Tibial artery (tissue), 4 donors: ENCODE measurements around the gene COL6A3.

Source experiments
- DNase-seq, 2 donors: peaks; one replicate each; pipeline ENCODE4 v3.0.0-alpha.2; 2019
- H3K27ac ChIP-seq, 2 donors: fragments of 200-600 bp; sonication (generic) in 1 of 2; 1 replicate in 1 of 2; 2 replicates in 1 of 2; pipeline ENCODE4 v1.5.1; 2018 to 2019; ENCODE audit warnings: mild to moderate bottlenecking in 1 of 2
- H3K27me3 ChIP-seq, 2 donors: fragments of 200-600 bp; sonication (generic) in 1 of 2; one replicate each; pipeline versions ENCODE4 v1.5.1 to v1.6.0; 2016 to 2019
- H3K36me3 ChIP-seq, 3 donors: fragments of 200-600 bp; sonication (generic) in 2 of 3; one replicate each; pipeline ENCODE4 v1.5.1; 2016 to 2019; ENCODE audit warnings: mild to moderate bottlenecking in 2 of 3
- H3K4me1 ChIP-seq, 4 donors: fragments of 200-600 bp; sonication (generic) in 2 of 4; 1 replicate in 3 of 4; 2 replicates in 1 of 4; pipeline ENCODE4 v1.5.1; 2016 to 2019
- H3K4me3 ChIP-seq, 2 donors: fragments of 200-600 bp; sonication (generic) in 1 of 2; 1 replicate in 1 of 2; 2 replicates in 1 of 2; pipeline ENCODE4 v1.5.1; 2018 to 2019; ENCODE audit warnings: mild to moderate bottlenecking in 2 of 2
- H3K9me3 ChIP-seq, 3 donors: fragments of 200-600 bp; sonication (generic) in 1 of 3; one replicate each; pipeline ENCODE4 v1.5.1; 2016 to 2019
- CTCF ChIP-seq, 2 experiments: fragments of 200-600 bp in 1 of 2; fragments of 450-650 bp in 1 of 2; IDR thresholded peaks; one replicate each; pipeline ENCODE4 v1.5.1; 2017 to 2019; ENCODE audit warnings: antibody characterized with exemption in 2 of 2, mild to moderate bottlenecking in 1 of 2, moderate library complexity in 1 of 2
- intact Hi-C: fragments of 100-400 bp; cut with DNase I; formaldehyde crosslinking; loops from one replicate; pipeline ENCODE4 v1.15.0; 2023; ENCODE audit warnings: low total_unique reads

COL6A3 gene

GRCh38 chr2:237282568-237283128, 131.3 kb downstream of the COL6A3 start:
- H3K27me3 ChIP-seq: no peaks in the 10 kb centered on the region
- H3K4me3 ChIP-seq: no peak overlapping the region
- intact Hi-C loops: no loop called here
- peaks cover 7 to 34% (median 15%) of the 10 kb centered on the region in 4 donors for H3K4me1 ChIP-seq
- DNase-seq: no peak
- no peaks in the 10 kb centered on the region for H3K36me3 ChIP-seq
- no peaks in the 10 kb centered on the region for H3K9me3 ChIP-seq
- H3K27ac ChIP-seq: no peak overlapping the region
- no peak for TF ChIP-seq CTCF (IDR thresholded peaks at IDR 0.05)

- TF ChIP-seq CTCF (IDR thresholded peaks at IDR 0.05): no peak
- intact Hi-C loops: no loop called here
- Histone ChIP-seq H3K4me1 (peaks cover 7 to 34% (median 15%) of the 10 kb centered on the region in 4 donors), H3K4me3 (no peak overlapping the region), H3K9me3 (no peaks in the 10 kb centered on the region), H3K27ac (no peak overlapping the region), H3K36me3 (no peaks in the 10 kb centered on the region), H3K27me3 (no peaks in the 10 kb centered on the region)
- DNase-seq: no peak
These were observed 132.1 kb downstream of the COL6A3 start for GRCh38 chr2:237281836-237282306.

- Histone ChIP-seq H3K36me3 (no peaks in the 10 kb centered on the region), H3K9me3 (no peaks in the 10 kb centered on the region), H3K27me3 (no peaks in the 10 kb centered on the region), H3K27ac (peak overlapping the region; percentile 30 to 59), H3K4me3 (no peak overlapping the region), H3K4me1 (peaks cover 7 to 34% (median 15%) of the 10 kb centered on the region in 4 donors)
- no peak for DNase-seq
- no peak for TF ChIP-seq CTCF (IDR thresholded peaks at IDR 0.05)
- intact Hi-C loops: no loop called here
These were observed 133.0 kb downstream of the COL6A3 start for GRCh38 chr2:237280939-237281338.

GRCh38 chr2:237280229-237280628, 133.7 kb downstream of the COL6A3 start:
- Histone ChIP-seq H3K4me1 (peaks cover 7 to 34% (median 15%) of the 10 kb centered on the region in 4 donors), H3K36me3 (no peaks in the 10 kb centered on the region), H3K27ac (peak overlapping the region; percentile 30 to 59), H3K9me3 (no peaks in the 10 kb centered on the region), H3K27me3 (no peaks in the 10 kb centered on the region), H3K4me3 (no peak overlapping the region)
- peak in 1 of 2 donors; percentile 67 for DNase-seq
- TF ChIP-seq CTCF (IDR thresholded peaks at IDR 0.05): no peak
- intact Hi-C loops: no loop called here

- intact Hi-C loops: no loop called here
- H3K4me3 ChIP-seq: no peak overlapping the region
- peak overlapping the region; percentile 48 to 59 for H3K27ac ChIP-seq
- H3K36me3 ChIP-seq: no peaks in the 10 kb centered on the region
- H3K4me1 ChIP-seq: peaks cover 7 to 34% (median 15%) of the 10 kb centered on the region in 4 donors
- no peak for DNase-seq
- H3K27me3 ChIP-seq: no peaks in the 10 kb centered on the region
- no peak for TF ChIP-seq CTCF (IDR thresholded peaks at IDR 0.05)
- no peaks in the 10 kb centered on the region for H3K9me3 ChIP-seq
These were observed 134.8 kb downstream of the COL6A3 start for GRCh38 chr2:237279012-237279768.
